Measurements from ENCODE around the gene SCCPDH.

GRCh38 chr1:246724731-246725095 lies 504 bp downstream of the SCCPDH start:
- TF ChIP-seq, protein P1, sequence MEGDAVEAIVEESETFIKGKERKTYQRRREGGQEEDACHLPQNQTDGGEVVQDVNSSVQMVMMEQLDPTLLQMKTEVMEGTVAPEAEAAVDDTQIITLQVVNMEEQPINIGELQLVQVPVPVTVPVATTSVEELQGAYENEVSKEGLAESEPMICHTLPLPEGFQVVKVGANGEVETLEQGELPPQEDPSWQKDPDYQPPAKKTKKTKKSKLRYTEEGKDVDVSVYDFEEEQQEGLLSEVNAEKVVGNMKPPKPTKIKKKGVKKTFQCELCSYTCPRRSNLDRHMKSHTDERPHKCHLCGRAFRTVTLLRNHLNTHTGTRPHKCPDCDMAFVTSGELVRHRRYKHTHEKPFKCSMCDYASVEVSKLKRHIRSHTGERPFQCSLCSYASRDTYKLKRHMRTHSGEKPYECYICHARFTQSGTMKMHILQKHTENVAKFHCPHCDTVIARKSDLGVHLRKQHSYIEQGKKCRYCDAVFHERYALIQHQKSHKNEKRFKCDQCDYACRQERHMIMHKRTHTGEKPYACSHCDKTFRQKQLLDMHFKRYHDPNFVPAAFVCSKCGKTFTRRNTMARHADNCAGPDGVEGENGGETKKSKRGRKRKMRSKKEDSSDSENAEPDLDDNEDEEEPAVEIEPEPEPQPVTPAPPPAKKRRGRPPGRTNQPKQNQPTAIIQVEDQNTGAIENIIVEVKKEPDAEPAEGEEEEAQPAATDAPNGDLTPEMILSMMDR (conservative IDR thresholded peaks at IDR 0.05) = no peak
- TF ChIP-seq ZFX (IDR thresholded peaks at IDR 0.05) = 0 out of 2 replicates have a peak, but pooled peaks have one; percentile 11
